Measurements from ENCODE around the gene LPIN1.

Gene LPIN1

GRCh38 chr2:11709293-11709692, 37.1 kb upstream of the LPIN1 start:
- TF ChIP-seq CTCF (IDR thresholded peaks at IDR 0.05; ENCODE audit: low read depth, low read length, missing control alignments), result no peak
- no peak for DNase-seq (ENCODE audit: extremely low read depth, low read depth)
- H3K4me3 ChIP-seq (replicated peaks; ENCODE audit: low read depth, low read length), result no peak overlapping the region

- DNase-seq (ENCODE audit: extremely low read depth, low read depth), result peak; percentile 21
- no peak for TF ChIP-seq CTCF (IDR thresholded peaks at IDR 0.05; ENCODE audit: low read depth, low read length, missing control alignments)
These were observed 36.2 kb upstream of the LPIN1 start for GRCh38 chr2:11710210-11710609.

GRCh38 chr2:11710632-11711353, 35.6 kb upstream of the LPIN1 start:
- no peak overlapping the region for H3K4me3 ChIP-seq (replicated peaks; ENCODE audit: low read depth, low read length)
- no peak for DNase-seq (ENCODE audit: extremely low read depth, low read depth)
- no peak for TF ChIP-seq CTCF (IDR thresholded peaks at IDR 0.05; ENCODE audit: low read depth, low read length, missing control alignments)

More at GRCh38 chr2:11710210-11710609, 36.2 kb upstream of the LPIN1 start:
- H3K4me3 ChIP-seq (replicated peaks; ENCODE audit: low read depth, low read length), result no peak overlapping the region

- no peak for TF ChIP-seq CTCF (IDR thresholded peaks at IDR 0.05; ENCODE audit: low read depth, low read length, missing control alignments)
- DNase-seq (ENCODE audit: extremely low read depth, low read depth), result no peak
- H3K4me3 ChIP-seq (replicated peaks; ENCODE audit: low read depth, low read length), result no peak overlapping the region
These were observed 35.1 kb upstream of the LPIN1 start for GRCh38 chr2:11711354-11711716.

GRCh38 chr2:11711751-11712150, 34.7 kb upstream of the LPIN1 start:
- TF ChIP-seq CTCF (IDR thresholded peaks at IDR 0.05; ENCODE audit: low read depth, low read length, missing control alignments), result no peak
- DNase-seq (ENCODE audit: extremely low read depth, low read depth), result no peak
- no peak overlapping the region for H3K4me3 ChIP-seq (replicated peaks; ENCODE audit: low read depth, low read length)

GRCh38 chr2:11712866-11713265, 33.6 kb upstream of the LPIN1 start:
- DNase-seq (ENCODE audit: extremely low read depth, low read depth), result no peak
- H3K4me3 ChIP-seq (replicated peaks; ENCODE audit: low read depth, low read length), result no peak overlapping the region
- no peak for TF ChIP-seq CTCF (IDR thresholded peaks at IDR 0.05; ENCODE audit: low read depth, low read length, missing control alignments)

GRCh38 chr2:11713815-11714214, 32.6 kb upstream of the LPIN1 start:
- no peak overlapping the region for H3K4me3 ChIP-seq (replicated peaks; ENCODE audit: low read depth, low read length)
- DNase-seq (ENCODE audit: extremely low read depth, low read depth), result no peak
- TF ChIP-seq CTCF (IDR thresholded peaks at IDR 0.05; ENCODE audit: low read depth, low read length, missing control alignments), result no peak
